ENCODE results near the gene TMEM101.

DNA sequence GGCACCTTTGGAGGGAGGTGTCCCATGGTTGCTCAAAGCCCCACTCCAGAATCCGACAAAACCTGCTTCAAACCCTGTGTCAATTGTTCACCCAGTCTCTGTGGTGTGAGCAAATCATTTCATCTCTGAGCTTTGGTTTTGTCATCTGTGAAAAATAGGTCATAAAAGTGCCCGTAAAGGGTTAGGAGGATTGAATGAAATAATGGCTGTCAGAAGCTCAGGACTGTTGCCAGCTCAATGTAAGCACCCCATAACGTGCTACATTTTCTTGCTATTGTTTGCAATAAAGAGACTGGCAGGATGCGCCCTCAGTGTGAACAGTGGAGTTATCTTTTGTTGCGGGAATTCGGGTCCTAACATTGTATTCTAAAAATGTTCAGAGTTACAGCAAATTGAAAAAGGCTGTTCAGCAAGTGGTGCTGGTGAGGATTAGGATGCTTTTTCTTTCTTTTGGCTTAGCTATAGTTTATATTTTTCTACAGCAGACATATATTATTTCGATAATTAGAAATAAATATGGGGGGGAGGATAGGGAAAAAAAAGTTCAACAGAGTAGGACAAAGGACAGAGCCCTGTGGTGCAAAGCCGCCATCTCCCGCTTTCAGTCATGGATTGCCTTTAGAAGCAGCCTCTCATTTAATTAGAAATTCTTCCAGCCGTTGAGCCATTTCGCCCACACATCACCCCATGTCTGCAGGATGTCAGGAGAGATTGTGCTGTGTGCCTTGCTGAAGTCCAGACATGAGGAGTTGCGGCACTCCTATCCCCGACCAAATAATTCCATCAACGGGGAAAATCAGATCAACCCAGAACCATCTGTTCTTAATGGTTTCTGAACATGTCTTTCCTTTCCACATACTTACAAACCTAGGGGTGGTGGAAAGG lies 40.1 kb downstream of the TMEM101 start:
- no peak for TF ChIP-seq SUZ12 (IDR thresholded peaks at IDR 0.05; ENCODE audit: extremely low read depth, insufficient read depth, insufficient read length)
- TF ChIP-seq ZNF274 (IDR thresholded peaks at IDR 0.05; ENCODE audit: low read depth, low read length) = no peak

Measured in NT2/D1 (cell line).